SU-DHL-6 (cell line): ENCODE data around the gene CCL25.

ENCODE experiments used
- H2AFZ ChIP-seq: fragments of 200-600 bp; sonication (generic); 2 replicates; pipeline ENCODE4 v1.6.1; 2014; ENCODE audit warnings: low read depth, mild to moderate bottlenecking, moderate library complexity, mixed read lengths, antibody characterized with exemption, low read length; ENCODE audit not compliant: severe bottlenecking
- H3F3A ChIP-seq: fragments of 200-600 bp; shearing (Covaris generic); 2 replicates; pipeline ENCODE4 v1.6.0; 2016; ENCODE audit warnings: antibody characterized with exemption, mild to moderate bottlenecking; ENCODE audit not compliant: insufficient read depth
- H3K27ac ChIP-seq: fragments of 200-600 bp; sonication (generic); 2 replicates; pipeline ENCODE4 v1.5.1; 2016; ENCODE audit warnings: low read depth, mild to moderate bottlenecking, low read length, moderate library complexity, mixed read lengths
- H3K27me3 ChIP-seq: fragments of 200-600 bp; sonication (generic), shearing (Covaris generic); 2 replicates; pipeline ENCODE4 v1.6.0; 2014; ENCODE audit warnings: mild to moderate bottlenecking, low read length
- H3K36me3 ChIP-seq: fragments of 200-600 bp; sonication (generic); 2 replicates; pipeline ENCODE4 v1.6.1; 2014; ENCODE audit warnings: mild to moderate bottlenecking, low read length, mixed read lengths
- H3K4me2 ChIP-seq: fragments of 300-600, 200-600 bp; shearing (Covaris generic), sonication (generic); 2 replicates; pipeline ENCODE4 v1.6.0; 2014; ENCODE audit warnings: low read length, low read depth, mild to moderate bottlenecking; ENCODE audit not compliant: poor library complexity, severe bottlenecking
- H3K4me3 ChIP-seq: fragments of 200-600 bp; sonication (generic); 2 replicates; pipeline ENCODE4 v1.5.1; 2014; ENCODE audit warnings: antibody characterized with exemption, low read length, mild to moderate bottlenecking, mixed read lengths; ENCODE audit not compliant: insufficient read depth, poor library complexity, severe bottlenecking
- H3K79me2 ChIP-seq: fragments of 200-600 bp; sonication (generic); 2 replicates; pipeline ENCODE4 v1.6.1; 2014; ENCODE audit warnings: mild to moderate bottlenecking, low read length, moderate library complexity; ENCODE audit not compliant: insufficient read depth
- H3K9ac ChIP-seq: fragments of 200-600 bp; sonication (generic); 2 replicates; pipeline ENCODE4 v1.7.0; 2014; ENCODE audit warnings: mild to moderate bottlenecking, low read length
- H3K9me2 ChIP-seq: fragments of 200-600 bp; sonication (generic); replicated peaks from 2 replicates; pipeline ENCODE4 v1.6.1; 2014; ENCODE audit warnings: low read length; ENCODE audit not compliant: insufficient read depth
- H3K9me3 ChIP-seq: fragments of 200-600 bp; sonication (generic); 2 replicates; pipeline ENCODE4 v1.6.1; 2014; ENCODE audit warnings: low read length, mixed read lengths; ENCODE audit not compliant: insufficient read depth
- H4K20me1 ChIP-seq: fragments of 200-600 bp; sonication (generic); 2 replicates; pipeline ENCODE4 v1.6.1; 2014; ENCODE audit warnings: low read depth, mild to moderate bottlenecking, antibody characterized with exemption, low read length, moderate library complexity, mixed read lengths
- EZH2phosphoT487 ChIP-seq: fragments of 200-600 bp; sonication (generic), shearing (Covaris generic); conservative IDR thresholded peaks from 2 replicates; pipeline ENCODE4 v1.6.1; 2018; ENCODE audit warnings: mild to moderate bottlenecking, antibody characterized with exemption, low read length, moderate library complexity, mixed read lengths
- TF ChIP-seq, protein P1 (sequence below): fragments of 200-600 bp; sonication (generic); IDR thresholded peaks from one replicate; pipeline ENCODE4 v1.5.1; 2017; ENCODE audit warnings: antibody characterized with exemption, mild to moderate bottlenecking, low read length, moderate library complexity; ENCODE audit not compliant: insufficient read depth, poor library complexity, severe bottlenecking

Gene CCL25

DNA sequence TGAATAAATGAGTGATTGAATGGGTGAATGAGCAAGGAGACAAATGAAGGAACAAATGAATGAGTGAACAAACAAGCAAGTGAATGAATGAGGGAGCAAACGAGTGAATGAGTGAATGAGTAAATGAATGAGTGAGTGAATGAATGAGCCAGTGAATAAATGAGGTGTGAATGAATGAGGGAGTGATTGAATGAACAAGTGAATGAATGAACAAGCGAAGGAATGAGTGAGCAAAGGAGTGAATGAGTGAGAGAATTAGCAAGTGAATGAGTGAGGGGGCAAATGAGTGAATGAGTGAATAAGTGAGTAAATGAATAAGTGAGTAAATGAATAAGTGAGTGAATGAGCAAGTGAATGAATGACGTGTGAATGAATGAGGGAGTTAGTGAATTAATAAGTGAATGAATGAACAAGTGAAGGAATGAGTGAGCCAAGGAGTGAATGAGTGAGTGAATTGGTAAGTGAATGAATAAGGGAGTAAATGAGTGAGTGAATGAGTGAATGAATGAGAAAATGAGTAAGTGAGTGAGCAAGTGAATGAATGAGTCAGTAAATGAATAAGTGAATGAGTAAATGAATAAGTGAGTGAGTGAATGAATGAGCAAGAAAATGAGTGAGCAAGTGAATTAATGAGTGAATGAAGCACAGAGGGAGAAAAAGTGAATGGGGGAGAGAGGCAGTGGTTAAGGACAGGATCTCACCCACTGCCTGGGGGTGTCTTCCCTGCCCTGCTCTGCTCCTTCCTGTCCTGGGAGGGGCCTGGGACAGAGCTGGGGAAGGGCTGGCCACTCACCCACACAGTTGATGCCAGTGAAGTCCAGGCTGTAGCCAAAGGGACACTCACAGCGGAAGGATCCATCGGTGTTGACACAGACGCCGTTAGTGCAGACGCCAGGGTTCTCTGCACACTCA, 36.4 kb downstream of the CCL25 start:
- H3F3A ChIP-seq = no peaks in the 10 kb centered on the region
- H3K9me2 ChIP-seq = no peaks in the 10 kb centered on the region
- no peak overlapping the region for H3K27ac ChIP-seq
- H3K27me3 ChIP-seq = no peaks in the 10 kb centered on the region
- no peak overlapping the region for H3K4me3 ChIP-seq
- no peak overlapping the region for H3K9ac ChIP-seq
- TF ChIP-seq, protein P1, sequence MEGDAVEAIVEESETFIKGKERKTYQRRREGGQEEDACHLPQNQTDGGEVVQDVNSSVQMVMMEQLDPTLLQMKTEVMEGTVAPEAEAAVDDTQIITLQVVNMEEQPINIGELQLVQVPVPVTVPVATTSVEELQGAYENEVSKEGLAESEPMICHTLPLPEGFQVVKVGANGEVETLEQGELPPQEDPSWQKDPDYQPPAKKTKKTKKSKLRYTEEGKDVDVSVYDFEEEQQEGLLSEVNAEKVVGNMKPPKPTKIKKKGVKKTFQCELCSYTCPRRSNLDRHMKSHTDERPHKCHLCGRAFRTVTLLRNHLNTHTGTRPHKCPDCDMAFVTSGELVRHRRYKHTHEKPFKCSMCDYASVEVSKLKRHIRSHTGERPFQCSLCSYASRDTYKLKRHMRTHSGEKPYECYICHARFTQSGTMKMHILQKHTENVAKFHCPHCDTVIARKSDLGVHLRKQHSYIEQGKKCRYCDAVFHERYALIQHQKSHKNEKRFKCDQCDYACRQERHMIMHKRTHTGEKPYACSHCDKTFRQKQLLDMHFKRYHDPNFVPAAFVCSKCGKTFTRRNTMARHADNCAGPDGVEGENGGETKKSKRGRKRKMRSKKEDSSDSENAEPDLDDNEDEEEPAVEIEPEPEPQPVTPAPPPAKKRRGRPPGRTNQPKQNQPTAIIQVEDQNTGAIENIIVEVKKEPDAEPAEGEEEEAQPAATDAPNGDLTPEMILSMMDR = no peak
- no peak for TF ChIP-seq EZH2phosphoT487
- no peaks in the 10 kb centered on the region for H3K36me3 ChIP-seq
- no peaks in the 10 kb centered on the region for H4K20me1 ChIP-seq
- H3K79me2 ChIP-seq = no peaks in the 10 kb centered on the region
- H3K4me2 ChIP-seq = no peak overlapping the region
- 0 out of 2 replicates have a peak, but pooled peaks cover 6% of the 10 kb centered on the region for H3K9me3 ChIP-seq
- no peak overlapping the region for H2AFZ ChIP-seq

DNA sequence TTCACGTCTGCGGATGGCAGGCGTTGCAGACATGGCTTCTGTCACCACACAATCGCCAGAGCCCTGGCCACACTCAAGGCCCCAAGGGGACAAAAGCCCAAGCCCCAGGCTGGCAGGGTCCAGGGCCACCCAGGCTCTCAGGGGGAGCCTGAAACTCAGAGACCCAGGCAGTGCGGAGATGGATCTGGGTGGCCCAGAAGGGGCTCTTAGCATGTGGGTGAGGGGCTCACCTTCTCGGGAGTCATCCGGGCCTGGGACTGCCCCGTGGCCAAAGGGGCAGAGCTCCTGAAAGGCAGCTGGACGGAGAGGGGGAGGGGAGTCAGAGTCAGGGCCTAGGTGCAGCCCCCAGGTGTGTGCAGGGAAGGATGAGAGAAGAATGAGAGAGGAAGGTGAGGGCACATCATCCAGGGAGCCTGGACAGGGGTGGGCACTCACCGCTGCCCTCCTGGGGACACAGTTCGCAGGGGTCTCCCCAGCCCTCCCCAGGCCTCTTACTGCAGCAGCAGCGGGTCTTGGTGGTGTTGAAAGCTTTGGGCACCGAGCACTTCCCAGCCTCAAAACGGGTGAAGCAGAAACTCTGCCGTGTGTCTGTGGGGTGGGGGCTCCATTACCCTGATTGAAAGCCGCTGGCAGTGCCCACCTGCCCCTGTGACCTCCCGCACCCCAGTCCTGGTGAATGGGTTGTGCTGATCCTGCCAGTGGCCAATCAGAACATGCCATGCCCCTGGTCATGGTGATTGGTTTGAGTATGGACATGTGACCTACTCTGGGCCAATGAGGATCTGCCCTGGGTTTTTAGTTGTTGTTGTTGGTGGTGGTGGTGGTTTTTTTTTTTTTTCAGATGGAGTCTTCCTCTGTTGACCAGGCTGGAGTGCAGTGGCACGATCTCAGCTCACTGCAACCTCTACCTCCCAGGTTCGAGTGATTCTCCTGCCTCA, 37.4 kb downstream of the CCL25 start:
- Histone ChIP-seq H3K36me3 (no peaks in the 10 kb centered on the region), H3K27me3 (no peaks in the 10 kb centered on the region), H3K4me2 (no peak overlapping the region), H3K9ac (no peak overlapping the region), H4K20me1 (no peaks in the 10 kb centered on the region), H3K9me3 (0 out of 2 replicates have a peak, but pooled peaks cover 6% of the 10 kb centered on the region), H3K27ac (no peak overlapping the region), H3F3A (no peaks in the 10 kb centered on the region), H3K9me2 (no peaks in the 10 kb centered on the region), H3K79me2 (no peaks in the 10 kb centered on the region), H3K4me3 (no peak overlapping the region), H2AFZ (no peak overlapping the region)
- TF ChIP-seq, protein P1 = no peak
- no peak for TF ChIP-seq EZH2phosphoT487

DNA sequence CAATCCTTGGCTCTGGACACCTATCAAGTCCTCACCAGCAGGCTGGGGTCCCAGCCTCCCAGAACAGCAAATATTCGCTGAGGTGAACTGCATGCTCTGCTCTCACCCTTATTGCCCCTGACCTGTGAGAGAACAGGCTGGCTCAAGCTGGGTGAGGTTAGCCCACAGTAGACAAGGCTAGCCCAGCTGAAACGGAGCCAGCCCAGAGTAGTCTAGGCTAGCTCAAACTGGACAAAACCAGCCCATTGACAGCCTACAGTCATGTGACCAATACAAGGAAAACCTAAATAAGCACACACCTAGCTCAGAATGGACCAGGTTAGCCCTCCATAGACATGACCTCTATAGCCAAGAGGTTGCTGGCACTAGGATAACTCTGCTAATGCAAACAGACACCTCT, 38.4 kb downstream of the CCL25 start:
- no peaks in the 10 kb centered on the region for H3K79me2 ChIP-seq
- H3K27me3 ChIP-seq = no peaks in the 10 kb centered on the region; the same call in 1 of the 2 replicates
- no peak overlapping the region for H2AFZ ChIP-seq
- H3K36me3 ChIP-seq = no peaks in the 10 kb centered on the region
- no peak overlapping the region for H3K27ac ChIP-seq
- TF ChIP-seq EZH2phosphoT487 = no peak
- TF ChIP-seq, protein P1 = no peak
- no peak overlapping the region for H3K4me3 ChIP-seq
- no peaks in the 10 kb centered on the region for H4K20me1 ChIP-seq
- no peaks in the 10 kb centered on the region for H3K9me2 ChIP-seq
- H3K9me3 ChIP-seq = peaks cover 15% of the 10 kb centered on the region; the same call in 1 of the 2 replicates
- H3K4me2 ChIP-seq = no peak overlapping the region
- no peaks in the 10 kb centered on the region for H3F3A ChIP-seq
- no peak overlapping the region for H3K9ac ChIP-seq
